ENCODE data around the gene LCT. TPM values are rescaled to one million over a fixed set of nuclear protein-coding genes. Genes with fewer than 3 reads are reported as not detected.

LCT gene
- total RNA-seq, 6 experiments from 2014 or later: 0.12 TPM; not detected in 5

DNA sequence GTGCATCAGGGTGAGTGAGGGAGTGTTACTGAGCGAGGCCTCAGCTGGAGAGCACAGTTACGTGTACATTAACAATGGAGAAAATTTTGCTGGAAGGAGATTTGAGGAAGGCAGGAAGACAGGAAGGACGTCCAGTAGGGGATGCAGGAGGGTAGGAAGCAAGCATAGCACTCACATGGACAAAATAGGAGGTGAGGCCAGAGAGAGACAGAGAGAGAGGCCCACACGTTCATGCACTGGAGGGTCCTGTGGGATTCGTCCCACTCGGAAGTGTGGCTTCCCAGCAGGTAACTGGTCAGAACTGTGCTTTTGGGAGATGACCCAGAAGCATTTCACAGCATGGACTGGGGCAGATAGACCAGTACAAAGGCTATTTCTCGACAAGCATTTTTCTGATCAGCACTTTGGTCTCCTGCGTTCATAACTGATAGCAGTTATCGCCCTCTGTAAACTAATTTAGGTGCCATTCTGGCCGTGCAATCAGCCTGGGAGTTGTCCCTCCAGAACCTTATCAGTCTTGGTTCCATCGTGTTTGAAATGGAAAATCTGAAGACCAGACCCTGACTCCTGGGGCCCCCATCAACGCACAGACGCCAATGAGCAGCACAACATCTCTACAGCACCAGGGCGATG, 5.7 kb downstream of the LCT start:
- H3K4me3 ChIP-seq: no peak overlapping the region
- intact Hi-C loops (cut with DNase I): no loop called here
- no peaks in the 10 kb centered on the region for H3K9me3 ChIP-seq
- ATAC-seq (no peak), DNase-seq (no peak)
- 50% methylated on average over 5 of the region's 14 CpGs for WGBS (ENCODE audit: insufficient coverage, low coverage, low lambda C conversion rate, missing lambda C conversion rate)
- H3K27ac ChIP-seq: no peak overlapping the region
- H3K4me1 ChIP-seq: no peaks in the 10 kb centered on the region
- no peak for TF ChIP-seq POLR2A (IDR thresholded peaks at IDR 0.05)
- TF ChIP-seq, protein P1, sequence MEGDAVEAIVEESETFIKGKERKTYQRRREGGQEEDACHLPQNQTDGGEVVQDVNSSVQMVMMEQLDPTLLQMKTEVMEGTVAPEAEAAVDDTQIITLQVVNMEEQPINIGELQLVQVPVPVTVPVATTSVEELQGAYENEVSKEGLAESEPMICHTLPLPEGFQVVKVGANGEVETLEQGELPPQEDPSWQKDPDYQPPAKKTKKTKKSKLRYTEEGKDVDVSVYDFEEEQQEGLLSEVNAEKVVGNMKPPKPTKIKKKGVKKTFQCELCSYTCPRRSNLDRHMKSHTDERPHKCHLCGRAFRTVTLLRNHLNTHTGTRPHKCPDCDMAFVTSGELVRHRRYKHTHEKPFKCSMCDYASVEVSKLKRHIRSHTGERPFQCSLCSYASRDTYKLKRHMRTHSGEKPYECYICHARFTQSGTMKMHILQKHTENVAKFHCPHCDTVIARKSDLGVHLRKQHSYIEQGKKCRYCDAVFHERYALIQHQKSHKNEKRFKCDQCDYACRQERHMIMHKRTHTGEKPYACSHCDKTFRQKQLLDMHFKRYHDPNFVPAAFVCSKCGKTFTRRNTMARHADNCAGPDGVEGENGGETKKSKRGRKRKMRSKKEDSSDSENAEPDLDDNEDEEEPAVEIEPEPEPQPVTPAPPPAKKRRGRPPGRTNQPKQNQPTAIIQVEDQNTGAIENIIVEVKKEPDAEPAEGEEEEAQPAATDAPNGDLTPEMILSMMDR (IDR thresholded peaks at IDR 0.05): no peak
- H3K27me3 ChIP-seq: no peaks in the 10 kb centered on the region
- no peaks in the 10 kb centered on the region for H3K36me3 ChIP-seq

DNA sequence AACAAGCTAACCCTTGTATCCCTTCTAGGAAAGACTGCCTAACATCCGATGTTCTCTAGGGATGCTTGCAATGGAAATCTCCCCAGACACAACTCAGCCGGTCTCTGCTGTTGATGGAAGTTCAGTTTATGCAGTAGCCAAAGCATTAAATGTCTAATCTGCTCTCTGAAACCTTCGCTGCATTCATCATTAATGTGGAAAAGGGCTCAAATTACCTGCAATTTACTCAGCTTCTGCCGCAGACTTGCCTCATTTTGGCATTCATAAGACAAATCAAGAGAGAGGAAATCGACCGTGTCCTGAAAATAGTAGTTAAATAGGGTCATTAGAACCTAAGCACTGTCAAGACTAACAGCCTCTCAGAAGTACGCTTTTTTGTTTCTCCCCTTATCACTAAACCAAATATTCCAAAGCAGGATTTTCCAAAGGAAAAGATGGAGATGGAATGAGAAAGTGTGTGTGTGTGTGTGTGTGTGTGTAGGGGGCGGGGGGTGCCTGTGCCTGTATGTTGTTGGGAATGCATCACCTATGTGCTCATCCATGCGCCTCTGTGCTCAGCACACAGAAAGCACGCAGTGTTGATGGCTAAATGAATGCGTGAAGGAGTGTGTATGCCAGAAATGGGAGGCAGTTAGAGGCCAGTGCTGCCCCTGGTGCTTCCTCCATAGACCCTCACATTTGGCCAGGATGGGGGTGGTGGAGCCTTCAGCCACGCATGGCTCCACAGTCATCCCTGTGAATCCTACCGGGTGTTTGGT, 7.4 kb downstream of the LCT start:
- H3K4me1 ChIP-seq: no peaks in the 10 kb centered on the region
- no peak for TF ChIP-seq POLR2A (IDR thresholded peaks at IDR 0.05)
- TF ChIP-seq, protein P1 (IDR thresholded peaks at IDR 0.05): no peak
- no peak overlapping the region for H3K4me3 ChIP-seq
- intact Hi-C loops (cut with DNase I): no loop called here
- DNase-seq (no peak), ATAC-seq (no peak)
- WGBS (ENCODE audit: insufficient coverage, low coverage, low lambda C conversion rate, missing lambda C conversion rate): 69% methylated on average over 6 of the region's 13 CpGs
- no peaks in the 10 kb centered on the region for H3K36me3 ChIP-seq
- H3K9me3 ChIP-seq: no peaks in the 10 kb centered on the region
- H3K27me3 ChIP-seq: no peaks in the 10 kb centered on the region
- H3K27ac ChIP-seq: no peak overlapping the region

DNA sequence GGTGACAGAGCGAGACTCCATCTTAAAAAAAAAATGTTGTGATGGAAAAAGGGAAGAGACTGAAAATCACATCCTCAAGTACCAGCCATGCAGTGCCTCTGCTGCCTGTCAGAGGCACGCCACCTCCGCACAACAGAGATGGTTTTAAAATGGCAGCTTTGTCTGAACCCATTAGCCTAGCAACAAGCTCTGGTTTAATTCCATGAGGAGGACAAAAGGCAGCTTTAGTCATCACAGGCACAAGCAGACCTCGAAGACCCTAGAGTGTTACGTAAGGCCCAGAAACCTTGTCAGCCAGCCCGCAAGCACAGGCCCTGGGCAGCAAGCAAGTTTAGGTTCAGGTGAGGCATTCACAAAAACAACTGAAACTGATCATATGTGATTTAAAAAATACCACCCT, 10.4 kb downstream of the LCT start:
- Histone ChIP-seq H3K27ac (no peak overlapping the region), H3K4me1 (no peaks in the 10 kb centered on the region), H3K27me3 (no peaks in the 10 kb centered on the region), H3K36me3 (no peaks in the 10 kb centered on the region), H3K4me3 (no peak overlapping the region), H3K9me3 (no peaks in the 10 kb centered on the region)
- ATAC-seq: no peak
- TF ChIP-seq, protein P1 (IDR thresholded peaks at IDR 0.05): no peak
- no peak for TF ChIP-seq POLR2A (IDR thresholded peaks at IDR 0.05)
- 64% methylated on average over 4 of the region's 6 CpGs for WGBS (ENCODE audit: insufficient coverage, low coverage, low lambda C conversion rate, missing lambda C conversion rate)
- DNase-seq: no peak
- intact Hi-C loops (cut with DNase I): no loop called here

DNA sequence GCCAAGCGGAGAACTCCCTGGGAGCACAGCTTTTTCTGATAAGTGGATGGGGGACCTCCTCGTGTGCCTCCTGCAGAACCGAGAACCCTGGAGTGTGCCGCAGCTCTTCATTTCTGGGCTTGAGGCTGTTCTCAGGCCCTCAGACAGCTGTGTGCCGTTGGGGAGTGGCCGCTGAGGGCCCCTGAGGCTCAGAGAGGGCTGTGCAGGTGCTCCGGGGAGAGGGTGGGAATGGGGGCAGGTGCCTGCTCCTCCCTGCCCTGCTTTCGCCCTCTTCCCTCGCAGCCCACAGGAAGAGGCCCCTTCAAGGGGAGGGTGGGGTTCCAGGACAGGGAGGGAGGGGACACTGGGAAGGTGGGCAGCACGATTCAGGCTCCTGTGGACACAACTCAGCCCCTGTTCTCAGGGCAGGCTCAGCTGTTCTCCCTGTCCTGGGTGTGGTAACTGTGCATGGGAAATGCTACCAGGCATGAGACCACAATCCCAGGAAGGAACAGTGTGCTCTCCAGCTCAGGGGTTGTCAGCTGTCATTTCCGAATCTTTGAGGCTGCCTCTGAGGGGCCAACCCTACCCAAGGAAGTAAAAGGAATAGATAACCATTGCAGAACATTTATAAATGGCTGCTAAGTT, 11.3 kb downstream of the LCT start:
- DNase-seq (no peak), ATAC-seq (peak in 2 of 4 donors; percentile 23 to 24)
- no peaks in the 10 kb centered on the region for H3K9me3 ChIP-seq
- no peak overlapping the region for H3K4me3 ChIP-seq
- no peaks in the 10 kb centered on the region for H3K36me3 ChIP-seq
- 25% methylated on average over 5 of the region's 11 CpGs for WGBS (ENCODE audit: insufficient coverage, low coverage, low lambda C conversion rate, missing lambda C conversion rate)
- intact Hi-C loops (cut with DNase I): no loop called here
- H3K4me1 ChIP-seq: no peaks in the 10 kb centered on the region
- H3K27me3 ChIP-seq: no peaks in the 10 kb centered on the region
- TF ChIP-seq POLR2A (IDR thresholded peaks at IDR 0.05): no peak
- TF ChIP-seq, protein P1 (IDR thresholded peaks at IDR 0.05): no peak
- no peak overlapping the region for H3K27ac ChIP-seq
